Liver (tissue), 9 donors: ENCODE data around the gene FA2H. TPM values are rescaled to one million over a fixed set of nuclear protein-coding genes. Genes with fewer than 3 reads are reported as not detected.

Experiments used
- DNase-seq: peaks from one replicate; pipeline ENCODE4 v3.0.0-alpha.2; 2017; ENCODE audit warnings: low spot score
- H3K27ac ChIP-seq, 2 donors: one replicate each; pipeline ENCODE4 v1.7.0; 2013; ENCODE audit warnings: inconsistent platforms in 2 of 2, low read length in 2 of 2, control low read depth in 1 of 2, low read depth in 1 of 2, mild to moderate bottlenecking in 1 of 2
- H3K27me3 ChIP-seq, 4 donors: one replicate each; pipeline versions ENCODE4 v1.6.1 to v1.7.0; 2013; ENCODE audit warnings: low read length in 3 of 4, inconsistent platforms in 1 of 4, mild to moderate bottlenecking in 1 of 4, moderate library complexity in 1 of 4; ENCODE audit not compliant: control insufficient read depth in 4 of 4, insufficient read depth in 4 of 4
- H3K36me3 ChIP-seq, 4 donors: one replicate each; pipeline versions ENCODE4 v1.6.1 to v1.7.0; 2013; ENCODE audit warnings: low read length in 3 of 4, mild to moderate bottlenecking in 3 of 4, low read depth in 1 of 4, moderate library complexity in 1 of 4; ENCODE audit not compliant: control insufficient read depth in 4 of 4, insufficient read depth in 3 of 4
- H3K4me1 ChIP-seq, 4 donors: one replicate each; pipeline versions ENCODE4 v1.6.1 to v1.7.0; 2013; ENCODE audit warnings: low read length in 3 of 4, mild to moderate bottlenecking in 3 of 4, moderate library complexity in 1 of 4; ENCODE audit not compliant: control insufficient read depth in 4 of 4, insufficient read depth in 4 of 4
- H3K4me3 ChIP-seq, 3 donors: one replicate each; pipeline versions ENCODE4 v1.6.1 to v1.7.0; 2013; ENCODE audit warnings: low read length in 3 of 3, control low read depth in 1 of 3, low read depth in 1 of 3, mild to moderate bottlenecking in 1 of 3
- H3K9ac ChIP-seq, 2 donors: one replicate each; pipeline ENCODE4 v1.7.0; 2013; ENCODE audit warnings: low read length in 2 of 2, mild to moderate bottlenecking in 2 of 2, moderate library complexity in 2 of 2, control low read depth in 1 of 2, low read depth in 1 of 2
- H3K9me3 ChIP-seq, 4 donors: one replicate each; pipeline versions ENCODE4 v1.6.1 to v1.7.0; 2013; ENCODE audit warnings: low read length in 3 of 4; ENCODE audit not compliant: control insufficient read depth in 4 of 4
- EGR1 ChIP-seq, 2 donors: IDR thresholded peaks; 2 replicates each; pipeline ENCODE4 v1.6.1; 2016 to 2018; ENCODE audit warnings: antibody characterized with exemption in 2 of 2, low read depth in 2 of 2
- FOXA1 ChIP-seq: IDR thresholded peaks from 2 replicates; pipeline ENCODE4 v1.6.1; 2016; ENCODE audit warnings: antibody characterized with exemption
- GABPA ChIP-seq, 2 donors: IDR thresholded peaks in 1 of 2; conservative IDR thresholded peaks in 1 of 2; 2 replicates each; pipeline ENCODE4 v1.6.1; 2016; ENCODE audit warnings: antibody characterized with exemption in 2 of 2, mild to moderate bottlenecking in 1 of 2, moderate library complexity in 1 of 2
- HNF4A ChIP-seq, 2 donors: conservative IDR thresholded peaks; 2 replicates each; pipeline ENCODE4 v1.6.1; 2016; ENCODE audit warnings: antibody characterized with exemption in 2 of 2, mild to moderate bottlenecking in 2 of 2
- HNF4G ChIP-seq: IDR thresholded peaks from 2 replicates; pipeline ENCODE4 v1.6.1; 2016; ENCODE audit warnings: antibody characterized with exemption
- JUND ChIP-seq, 2 donors: IDR thresholded peaks; 2 replicates each; pipeline ENCODE4 v1.6.1; 2016; ENCODE audit warnings: antibody characterized with exemption in 2 of 2
- NR2F2 ChIP-seq: IDR thresholded peaks from 2 replicates; pipeline ENCODE4 v1.6.1; 2016; ENCODE audit warnings: antibody characterized with exemption
- RAD21 ChIP-seq, 2 donors: IDR thresholded peaks; 2 replicates each; pipeline ENCODE4 v1.6.1; 2016; ENCODE audit warnings: antibody characterized with exemption in 2 of 2, mild to moderate bottlenecking in 2 of 2
- RXRA ChIP-seq, 2 donors: IDR thresholded peaks; 2 replicates each; pipeline ENCODE4 v1.6.1; 2017 to 2018; ENCODE audit warnings: antibody characterized with exemption in 2 of 2, mild to moderate bottlenecking in 1 of 2
- SP1 ChIP-seq: IDR thresholded peaks from 2 replicates; pipeline ENCODE4 v1.6.1; 2018; ENCODE audit warnings: antibody characterized with exemption, mild to moderate bottlenecking
- YY1 ChIP-seq: IDR thresholded peaks from 2 replicates; pipeline ENCODE4 v1.6.1; 2016; ENCODE audit warnings: antibody characterized with exemption, mild to moderate bottlenecking
- WGBS: extraction: QIAGEN DNeasy Blood & Tissue Kit; methylation state at CpG from one replicate; pipeline ENCODE4 v1.1.7; 2013; 5-methylcytosine and 5-hydroxymethylcytosine counted together
- polyA plus RNA-seq, 2 donors: library from polyadenylated mRNA; stranded (reverse) in 1 of 2; unstranded in 1 of 2; fragments of 200-250 nt in 1 of 2; fragments of >200 nt in 1 of 2; fragmentation: Nextera tagmentation in 1 of 2; extraction: Ambion mirVana in 1 of 2; gene quantifications; one replicate each; pipeline versions ENCODE4 v1.2.1 to v1.2.3, GENCODE V29; 2013 to 2015
- total RNA-seq, 2 donors: library from RNA; depleted of rRNA; stranded (reverse); fragments of >200 nt; gene quantifications; one replicate each; pipeline ENCODE4 v1.2.3, GENCODE V29; 2014
- TF ChIP-seq, protein P1 (sequence below): IDR thresholded peaks from 2 replicates; pipeline ENCODE4 v1.6.1; 2016; ENCODE audit warnings: antibody characterized with exemption
- TF ChIP-seq, protein P2 (sequence below): IDR thresholded peaks from 2 replicates; pipeline ENCODE4 v1.6.1; 2016; ENCODE audit warnings: antibody characterized with exemption, mild to moderate bottlenecking
- TF ChIP-seq, protein P3 (sequence below): fragments of 150-350 bp; IDR thresholded peaks from 2 replicates; pipeline ENCODE4 v1.5.1; 2017; ENCODE audit warnings: improper control_type of control experiment, low read depth, low read length; ENCODE audit not compliant: missing input control
- donor health status: healthy.
- donor health status: healthy.
- donor health status: healthy.
- donor health status: healthy.
- donor health status: healthy.

FA2H gene
- total and polyA plus RNA-seq, 4 donors = 0.02 to 0.17 (median 0.14) TPM; not detected in 1

DNA sequence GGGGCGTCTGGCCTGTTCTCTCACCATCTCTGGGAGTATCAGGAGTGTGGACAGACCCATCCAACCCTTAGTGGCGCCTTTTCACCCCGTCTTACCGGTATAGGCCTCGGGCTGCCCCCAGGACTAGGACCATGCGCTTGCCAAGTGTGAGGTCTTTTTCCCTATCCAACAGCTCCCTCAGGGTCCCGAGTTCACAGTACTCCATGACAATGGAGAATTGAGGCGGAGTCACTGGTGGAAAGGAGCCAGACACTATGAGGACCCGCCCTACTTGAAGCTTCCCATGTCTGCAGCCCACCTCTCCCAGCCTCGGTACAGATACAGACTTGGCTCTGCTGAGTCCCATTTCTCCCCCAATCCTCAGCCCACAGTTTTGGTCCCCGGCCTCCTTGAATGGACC lies 92.1 kb downstream of the FA2H start:
- H3K4me3 ChIP-seq = no peak overlapping the region
- no peak overlapping the region for H3K9ac ChIP-seq
- peaks cover 0 to 15% (median 10%) of the 10 kb centered on the region in 4 donors for H3K36me3 ChIP-seq
- 90% methylated on average over 11 of the region's 11 CpGs for WGBS
- no peaks in the 10 kb centered on the region for H3K9me3 ChIP-seq
- H3K4me1 ChIP-seq = no peaks in the 10 kb centered on the region
- no peak for DNase-seq
- H3K27me3 ChIP-seq = no peaks in the 10 kb centered on the region
- no peak for TF ChIP-seq RXRA (IDR thresholded peaks at IDR 0.05)
- TF ChIP-seq GABPA (IDR thresholded peaks at IDR 0.05 in 1 of 2, conservative IDR thresholded peaks at IDR 0.05 in 1 of 2) = no peak
- TF ChIP-seq RAD21 (IDR thresholded peaks at IDR 0.05) = no peak
- TF ChIP-seq YY1 = no peak
- no peak for TF ChIP-seq HNF4A (conservative IDR thresholded peaks at IDR 0.05)
- TF ChIP-seq NR2F2 = no peak
- no peak for TF ChIP-seq JUND (IDR thresholded peaks at IDR 0.05)
- TF ChIP-seq, protein P1, sequence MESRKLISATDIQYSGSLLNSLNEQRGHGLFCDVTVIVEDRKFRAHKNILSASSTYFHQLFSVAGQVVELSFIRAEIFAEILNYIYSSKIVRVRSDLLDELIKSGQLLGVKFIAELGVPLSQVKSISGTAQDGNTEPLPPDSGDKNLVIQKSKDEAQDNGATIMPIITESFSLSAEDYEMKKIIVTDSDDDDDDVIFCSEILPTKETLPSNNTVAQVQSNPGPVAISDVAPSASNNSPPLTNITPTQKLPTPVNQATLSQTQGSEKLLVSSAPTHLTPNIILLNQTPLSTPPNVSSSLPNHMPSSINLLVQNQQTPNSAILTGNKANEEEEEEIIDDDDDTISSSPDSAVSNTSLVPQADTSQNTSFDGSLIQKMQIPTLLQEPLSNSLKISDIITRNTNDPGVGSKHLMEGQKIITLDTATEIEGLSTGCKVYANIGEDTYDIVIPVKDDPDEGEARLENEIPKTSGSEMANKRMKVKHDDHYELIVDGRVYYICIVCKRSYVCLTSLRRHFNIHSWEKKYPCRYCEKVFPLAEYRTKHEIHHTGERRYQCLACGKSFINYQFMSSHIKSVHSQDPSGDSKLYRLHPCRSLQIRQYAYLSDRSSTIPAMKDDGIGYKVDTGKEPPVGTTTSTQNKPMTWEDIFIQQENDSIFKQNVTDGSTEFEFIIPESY = no peak
- no peak for TF ChIP-seq EGR1 (IDR thresholded peaks at IDR 0.05; ENCODE audit: low read depth in 2 of 2)
- no peak for TF ChIP-seq FOXA1
- TF ChIP-seq, protein P2, sequence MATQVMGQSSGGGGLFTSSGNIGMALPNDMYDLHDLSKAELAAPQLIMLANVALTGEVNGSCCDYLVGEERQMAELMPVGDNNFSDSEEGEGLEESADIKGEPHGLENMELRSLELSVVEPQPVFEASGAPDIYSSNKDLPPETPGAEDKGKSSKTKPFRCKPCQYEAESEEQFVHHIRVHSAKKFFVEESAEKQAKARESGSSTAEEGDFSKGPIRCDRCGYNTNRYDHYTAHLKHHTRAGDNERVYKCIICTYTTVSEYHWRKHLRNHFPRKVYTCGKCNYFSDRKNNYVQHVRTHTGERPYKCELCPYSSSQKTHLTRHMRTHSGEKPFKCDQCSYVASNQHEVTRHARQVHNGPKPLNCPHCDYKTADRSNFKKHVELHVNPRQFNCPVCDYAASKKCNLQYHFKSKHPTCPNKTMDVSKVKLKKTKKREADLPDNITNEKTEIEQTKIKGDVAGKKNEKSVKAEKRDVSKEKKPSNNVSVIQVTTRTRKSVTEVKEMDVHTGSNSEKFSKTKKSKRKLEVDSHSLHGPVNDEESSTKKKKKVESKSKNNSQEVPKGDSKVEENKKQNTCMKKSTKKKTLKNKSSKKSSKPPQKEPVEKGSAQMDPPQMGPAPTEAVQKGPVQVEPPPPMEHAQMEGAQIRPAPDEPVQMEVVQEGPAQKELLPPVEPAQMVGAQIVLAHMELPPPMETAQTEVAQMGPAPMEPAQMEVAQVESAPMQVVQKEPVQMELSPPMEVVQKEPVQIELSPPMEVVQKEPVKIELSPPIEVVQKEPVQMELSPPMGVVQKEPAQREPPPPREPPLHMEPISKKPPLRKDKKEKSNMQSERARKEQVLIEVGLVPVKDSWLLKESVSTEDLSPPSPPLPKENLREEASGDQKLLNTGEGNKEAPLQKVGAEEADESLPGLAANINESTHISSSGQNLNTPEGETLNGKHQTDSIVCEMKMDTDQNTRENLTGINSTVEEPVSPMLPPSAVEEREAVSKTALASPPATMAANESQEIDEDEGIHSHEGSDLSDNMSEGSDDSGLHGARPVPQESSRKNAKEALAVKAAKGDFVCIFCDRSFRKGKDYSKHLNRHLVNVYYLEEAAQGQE = no peak
- TF ChIP-seq HNF4G = no peak
- TF ChIP-seq, protein P3, sequence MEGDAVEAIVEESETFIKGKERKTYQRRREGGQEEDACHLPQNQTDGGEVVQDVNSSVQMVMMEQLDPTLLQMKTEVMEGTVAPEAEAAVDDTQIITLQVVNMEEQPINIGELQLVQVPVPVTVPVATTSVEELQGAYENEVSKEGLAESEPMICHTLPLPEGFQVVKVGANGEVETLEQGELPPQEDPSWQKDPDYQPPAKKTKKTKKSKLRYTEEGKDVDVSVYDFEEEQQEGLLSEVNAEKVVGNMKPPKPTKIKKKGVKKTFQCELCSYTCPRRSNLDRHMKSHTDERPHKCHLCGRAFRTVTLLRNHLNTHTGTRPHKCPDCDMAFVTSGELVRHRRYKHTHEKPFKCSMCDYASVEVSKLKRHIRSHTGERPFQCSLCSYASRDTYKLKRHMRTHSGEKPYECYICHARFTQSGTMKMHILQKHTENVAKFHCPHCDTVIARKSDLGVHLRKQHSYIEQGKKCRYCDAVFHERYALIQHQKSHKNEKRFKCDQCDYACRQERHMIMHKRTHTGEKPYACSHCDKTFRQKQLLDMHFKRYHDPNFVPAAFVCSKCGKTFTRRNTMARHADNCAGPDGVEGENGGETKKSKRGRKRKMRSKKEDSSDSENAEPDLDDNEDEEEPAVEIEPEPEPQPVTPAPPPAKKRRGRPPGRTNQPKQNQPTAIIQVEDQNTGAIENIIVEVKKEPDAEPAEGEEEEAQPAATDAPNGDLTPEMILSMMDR = no peak
- no peak overlapping the region for H3K27ac ChIP-seq

DNA sequence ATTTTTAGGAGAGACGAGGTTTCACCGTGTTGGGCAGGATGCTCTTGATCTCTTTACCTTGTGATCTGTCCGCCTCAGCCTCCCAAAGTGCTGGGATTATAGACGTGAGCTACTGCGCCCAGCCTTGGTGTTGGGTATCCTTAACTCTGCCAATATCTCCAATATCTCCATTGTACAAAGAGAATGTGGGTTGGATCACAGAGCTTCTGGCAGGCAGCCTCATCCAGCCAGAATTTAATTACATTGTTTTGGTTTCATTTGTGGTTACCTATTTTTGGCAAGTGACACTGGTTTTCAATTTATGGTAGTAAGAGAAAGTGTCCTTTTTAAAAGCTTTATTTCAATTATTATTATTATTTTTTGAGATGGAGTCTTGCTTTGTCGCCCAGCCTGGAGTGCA lies 93.9 kb downstream of the FA2H start:
- no peaks in the 10 kb centered on the region for H3K4me1 ChIP-seq
- no peaks in the 10 kb centered on the region for H3K9me3 ChIP-seq
- no peak overlapping the region for H3K27ac ChIP-seq
- TF ChIP-seq YY1 (no peak), SP1 (no peak), NR2F2 (no peak)
- peaks cover 0 to 18% (median 8%) of the 10 kb centered on the region in 4 donors for H3K36me3 ChIP-seq
- WGBS = 96% methylated on average over 6 of the region's 6 CpGs
- DNase-seq = no peak
- H3K9ac ChIP-seq = no peak overlapping the region
- H3K27me3 ChIP-seq = no peaks in the 10 kb centered on the region
- no peak overlapping the region for H3K4me3 ChIP-seq
